Breast epithelium (tissue), 4 donors: Measurements from ENCODE around the gene KIFC1. TPM values are rescaled to one million over a fixed set of nuclear protein-coding genes. Genes with fewer than 3 reads are reported as not detected.

Experiments
- DNase-seq, 2 donors: peaks; one replicate each; pipeline ENCODE4 v3.0.0-alpha.2; 2019; ENCODE audit warnings: low spot score in 2 of 2
- H3K27ac ChIP-seq, 2 donors: fragments of 200-600 bp; sonication (generic) in 1 of 2; one replicate each; pipeline ENCODE4 v1.5.1; 2016 to 2019; ENCODE audit warnings: mild to moderate bottlenecking in 1 of 2
- H3K27me3 ChIP-seq, 2 donors: fragments of 200-600 bp; sonication (generic) in 1 of 2; one replicate each; pipeline versions ENCODE4 v1.5.1 to v1.6.0; 2017 to 2019; ENCODE audit warnings: control low read depth in 1 of 2, mild to moderate bottlenecking in 1 of 2
- H3K36me3 ChIP-seq: fragments of 200-600 bp; one replicate; pipeline ENCODE4 v1.5.1; 2019
- H3K4me1 ChIP-seq, 2 donors: fragments of 200-600 bp; sonication (generic); one replicate each; pipeline ENCODE4 v1.5.1; 2016 to 2019; ENCODE audit warnings: control low read depth in 1 of 2
- H3K4me3 ChIP-seq, 3 donors: fragments of 200-600 bp; sonication (generic); 1 replicate in 2 of 3; 2 replicates in 1 of 3; pipeline ENCODE4 v1.5.1; 2016 to 2019; ENCODE audit warnings: mild to moderate bottlenecking in 3 of 3, moderate library complexity in 2 of 3
- H3K9me3 ChIP-seq, 2 donors: fragments of 200-600 bp; sonication (generic) in 1 of 2; one replicate each; pipeline ENCODE4 v1.5.1; 2016 to 2019; ENCODE audit warnings: control low read depth in 1 of 2
- CTCF ChIP-seq, 3 donors: fragments of 450-650 bp; IDR thresholded peaks; one replicate each; pipeline ENCODE4 v1.5.1; 2016 to 2017; ENCODE audit warnings: antibody characterized with exemption in 3 of 3, mild to moderate bottlenecking in 3 of 3, moderate library complexity in 3 of 3
- POLR2A ChIP-seq: fragments of 450-650 bp; IDR thresholded peaks from one replicate; pipeline ENCODE4 v1.6.1; 2016; ENCODE audit warnings: antibody characterized with exemption, mild to moderate bottlenecking, moderate library complexity
- POLR2AphosphoS5 ChIP-seq, 3 donors: sonication (generic); formaldehyde crosslinking; IDR thresholded peaks; one replicate each; pipeline ENCODE4 v1.6.1; 2017; ENCODE audit warnings: antibody characterized with exemption in 3 of 3
- intact Hi-C: fragments of 100-400 bp; cut with DNase I; formaldehyde crosslinking; loops from one replicate; pipeline ENCODE4 v1.15.1; 2023; ENCODE audit warnings: low total_unique reads
- total RNA-seq, 3 donors: library from RNA; depleted of rRNA; stranded (reverse); fragments of >200 nt; gene quantifications; one replicate each; pipeline ENCODE4 v1.1.0, GENCODE V29; 2016

KIFC1 gene
- total RNA-seq, 3 donors from 2014 or later: 2.0 to 3.8 (median 3.2) TPM

DNA sequence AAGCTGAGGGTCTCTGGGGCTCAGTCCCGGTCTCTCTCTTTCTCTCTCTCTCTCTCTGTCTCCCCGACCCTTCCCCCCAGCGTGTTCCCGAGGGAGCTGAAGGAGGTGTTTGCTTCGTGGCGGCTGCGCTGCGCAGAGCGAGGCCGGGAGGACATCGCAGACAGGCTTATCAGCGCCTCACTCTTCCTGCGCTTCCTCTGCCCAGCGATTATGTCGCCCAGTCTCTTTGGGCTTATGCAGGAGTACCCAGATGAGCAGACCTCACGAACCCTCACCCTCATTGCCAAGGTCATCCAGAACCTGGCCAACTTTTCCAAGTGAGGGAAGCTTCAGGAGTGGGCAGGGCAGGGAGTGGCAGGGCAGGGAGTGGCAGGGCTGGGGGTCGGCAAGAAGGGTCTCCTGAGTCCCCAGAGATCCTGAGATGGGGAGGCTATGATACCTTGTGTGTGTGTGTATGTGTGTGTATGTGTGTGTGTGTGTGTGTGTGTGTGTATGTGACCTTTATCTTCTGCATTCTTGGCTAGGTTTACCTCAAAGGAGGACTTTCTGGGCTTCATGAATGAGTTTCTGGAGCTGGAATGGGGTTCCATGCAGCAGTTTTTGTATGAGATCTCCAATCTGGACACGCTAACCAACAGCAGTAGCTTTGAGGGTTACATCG, 49.2 kb downstream of the KIFC1 start:
- no peak for TF ChIP-seq CTCF (IDR thresholded peaks at IDR 0.05)
- TF ChIP-seq POLR2A: no peak
- TF ChIP-seq POLR2AphosphoS5 (IDR thresholded peaks at IDR 0.05): no peak
- H3K4me1 ChIP-seq: no peaks in the 10 kb centered on the region
- H3K4me3 ChIP-seq: no peak overlapping the region
- intact Hi-C loops: no loop called here
- no peak overlapping the region for H3K27ac ChIP-seq
- no peaks in the 10 kb centered on the region for H3K9me3 ChIP-seq
- no peaks in the 10 kb centered on the region for H3K27me3 ChIP-seq
- DNase-seq: no peak
- no peaks in the 10 kb centered on the region for H3K36me3 ChIP-seq

GRCh38 chr6:33441457-33441856, 49.8 kb downstream of the KIFC1 start:
- H3K27ac ChIP-seq: no peak overlapping the region
- no peaks in the 10 kb centered on the region for H3K9me3 ChIP-seq
- no peak for DNase-seq
- H3K36me3 ChIP-seq: no peaks in the 10 kb centered on the region
- H3K4me1 ChIP-seq: no peaks in the 10 kb centered on the region
- TF ChIP-seq CTCF (IDR thresholded peaks at IDR 0.05) (no peak), POLR2A (no peak), POLR2AphosphoS5 (IDR thresholded peaks at IDR 0.05) (no peak)
- H3K4me3 ChIP-seq: no peak overlapping the region
- no peaks in the 10 kb centered on the region for H3K27me3 ChIP-seq
- intact Hi-C loops: no loop called here

GRCh38 chr6:33442283-33442682, 50.7 kb downstream of the KIFC1 start:
- Histone ChIP-seq H3K9me3 (no peaks in the 10 kb centered on the region), H3K27me3 (no peaks in the 10 kb centered on the region), H3K27ac (no peak overlapping the region), H3K36me3 (no peaks in the 10 kb centered on the region), H3K4me1 (no peaks in the 10 kb centered on the region), H3K4me3 (no peak overlapping the region)
- no peak for TF ChIP-seq CTCF (IDR thresholded peaks at IDR 0.05)
- TF ChIP-seq POLR2A: no peak
- no peak for TF ChIP-seq POLR2AphosphoS5 (IDR thresholded peaks at IDR 0.05)
- intact Hi-C loops: no loop called here
- DNase-seq: no peak

DNA sequence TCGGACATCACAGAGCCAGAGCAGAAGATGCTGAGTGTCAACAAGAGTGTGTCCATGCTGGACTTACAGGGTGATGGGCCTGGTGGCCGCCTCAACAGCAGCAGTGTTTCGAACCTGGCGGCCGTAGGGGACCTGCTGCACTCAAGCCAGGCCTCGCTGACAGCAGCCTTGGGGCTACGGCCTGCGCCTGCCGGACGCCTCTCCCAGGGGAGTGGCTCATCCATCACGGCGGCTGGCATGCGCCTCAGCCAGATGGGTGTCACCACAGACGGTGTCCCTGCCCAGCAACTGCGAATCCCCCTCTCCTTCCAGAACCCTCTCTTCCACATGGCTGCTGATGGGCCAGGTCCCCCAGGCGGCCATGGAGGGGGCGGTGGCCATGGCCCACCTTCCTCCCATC, 51.4 kb downstream of the KIFC1 start:
- no peaks in the 10 kb centered on the region for H3K27me3 ChIP-seq
- no peak for DNase-seq
- H3K4me1 ChIP-seq: no peaks in the 10 kb centered on the region
- TF ChIP-seq CTCF (IDR thresholded peaks at IDR 0.05) (no peak), POLR2AphosphoS5 (IDR thresholded peaks at IDR 0.05) (no peak), POLR2A (no peak)
- no peaks in the 10 kb centered on the region for H3K36me3 ChIP-seq
- no peaks in the 10 kb centered on the region for H3K9me3 ChIP-seq
- no peak overlapping the region for H3K27ac ChIP-seq
- intact Hi-C loops: no loop called here
- H3K4me3 ChIP-seq: no peak overlapping the region

GRCh38 chr6:33443619-33444504, 52.2 kb downstream of the KIFC1 start:
- no peak overlapping the region for H3K27ac ChIP-seq
- no peak for DNase-seq
- H3K4me3 ChIP-seq: no peak overlapping the region
- intact Hi-C loops: no loop called here
- H3K4me1 ChIP-seq: no peaks in the 10 kb centered on the region
- no peaks in the 10 kb centered on the region for H3K27me3 ChIP-seq
- no peaks in the 10 kb centered on the region for H3K36me3 ChIP-seq
- H3K9me3 ChIP-seq: no peaks in the 10 kb centered on the region
- TF ChIP-seq CTCF (IDR thresholded peaks at IDR 0.05) (no peak), POLR2AphosphoS5 (IDR thresholded peaks at IDR 0.05) (no peak), POLR2A (no peak)
